IPS DF 19.7 (cell line): ENCODE results near the gene EXT2.
A peak's percentile ranks its signal among the peaks of the same experiment; 100 is the strongest.

Experiments used
- DNase-seq: peaks from one replicate; pipeline ENCODE4 v3.0.0-alpha.2; 2013; ENCODE audit warnings: low read depth, low spot score

Gene EXT2

DNA sequence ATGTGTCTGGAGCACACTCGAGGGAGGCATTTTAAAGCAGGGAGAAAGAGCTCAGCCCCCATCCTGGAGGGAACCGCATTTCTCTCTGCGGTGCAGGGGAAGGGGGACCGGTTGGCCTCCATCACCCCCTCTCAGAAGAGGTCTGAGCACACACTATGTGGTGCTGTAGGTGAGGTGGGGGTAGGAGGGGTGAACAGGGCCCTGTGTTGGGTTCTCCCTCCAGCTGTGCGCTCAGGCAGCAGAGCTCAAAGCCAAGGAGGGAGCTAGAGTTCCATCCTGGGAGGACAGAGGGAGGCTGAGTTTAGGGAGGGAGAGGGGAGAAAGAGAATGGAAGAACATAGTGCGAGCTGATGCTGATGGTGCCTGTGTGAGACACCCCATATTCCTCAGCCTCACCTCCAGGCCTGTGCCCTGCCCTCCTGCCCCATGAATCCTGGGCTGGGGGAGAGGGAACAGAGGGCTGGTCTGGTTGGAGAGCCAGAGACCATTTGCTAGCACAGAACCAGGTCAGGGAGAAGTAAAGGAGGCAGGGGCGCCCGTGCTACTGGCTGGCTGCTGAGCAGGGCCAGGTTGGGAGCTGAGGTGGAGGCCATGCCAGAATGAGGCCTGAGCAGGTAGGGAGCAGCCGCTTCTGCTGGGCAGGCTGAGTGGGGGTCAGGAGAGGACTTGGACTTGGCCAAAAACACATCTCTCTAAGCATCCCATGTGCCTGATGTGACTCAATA lies 170.7 kb downstream of the EXT2 start:
- DNase-seq: peak; percentile 15

DNA sequence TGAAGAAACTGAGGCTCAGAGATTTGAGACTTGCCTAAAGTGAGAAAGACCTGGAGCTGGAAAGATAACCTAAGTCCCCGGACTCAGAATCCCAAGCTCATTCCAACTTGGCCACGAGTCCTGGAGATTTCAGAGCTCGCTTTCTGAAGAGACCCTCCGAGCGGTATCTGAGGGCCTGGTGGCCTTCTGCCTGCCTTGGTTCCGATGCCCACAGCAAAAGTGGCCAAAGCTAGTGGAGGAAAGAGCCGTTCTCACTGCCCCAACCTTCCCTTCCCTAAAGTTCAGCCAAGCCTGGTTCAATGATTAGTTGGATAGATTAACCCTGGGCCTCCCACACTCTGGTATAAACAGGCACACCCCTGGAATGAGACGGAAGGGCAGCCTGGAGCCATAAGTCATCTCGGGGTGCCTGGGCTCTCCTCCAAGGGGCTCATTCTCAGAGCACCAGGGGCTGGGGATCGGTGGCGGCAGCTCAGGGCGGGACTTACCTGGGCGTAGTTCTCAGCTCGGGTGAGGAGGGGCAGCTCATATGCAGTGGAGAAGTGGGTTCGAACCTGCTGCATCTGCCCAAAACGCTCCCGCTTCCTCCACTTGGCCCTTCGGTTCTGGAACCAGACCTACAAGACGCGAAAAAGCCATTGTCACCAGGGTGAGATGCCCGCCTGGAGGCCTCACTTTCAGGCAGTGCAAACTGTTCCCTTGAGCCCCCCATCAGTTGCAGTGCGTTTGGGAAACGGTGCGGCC lies 171.7 kb downstream of the EXT2 start:
- DNase-seq: no peak

DNA sequence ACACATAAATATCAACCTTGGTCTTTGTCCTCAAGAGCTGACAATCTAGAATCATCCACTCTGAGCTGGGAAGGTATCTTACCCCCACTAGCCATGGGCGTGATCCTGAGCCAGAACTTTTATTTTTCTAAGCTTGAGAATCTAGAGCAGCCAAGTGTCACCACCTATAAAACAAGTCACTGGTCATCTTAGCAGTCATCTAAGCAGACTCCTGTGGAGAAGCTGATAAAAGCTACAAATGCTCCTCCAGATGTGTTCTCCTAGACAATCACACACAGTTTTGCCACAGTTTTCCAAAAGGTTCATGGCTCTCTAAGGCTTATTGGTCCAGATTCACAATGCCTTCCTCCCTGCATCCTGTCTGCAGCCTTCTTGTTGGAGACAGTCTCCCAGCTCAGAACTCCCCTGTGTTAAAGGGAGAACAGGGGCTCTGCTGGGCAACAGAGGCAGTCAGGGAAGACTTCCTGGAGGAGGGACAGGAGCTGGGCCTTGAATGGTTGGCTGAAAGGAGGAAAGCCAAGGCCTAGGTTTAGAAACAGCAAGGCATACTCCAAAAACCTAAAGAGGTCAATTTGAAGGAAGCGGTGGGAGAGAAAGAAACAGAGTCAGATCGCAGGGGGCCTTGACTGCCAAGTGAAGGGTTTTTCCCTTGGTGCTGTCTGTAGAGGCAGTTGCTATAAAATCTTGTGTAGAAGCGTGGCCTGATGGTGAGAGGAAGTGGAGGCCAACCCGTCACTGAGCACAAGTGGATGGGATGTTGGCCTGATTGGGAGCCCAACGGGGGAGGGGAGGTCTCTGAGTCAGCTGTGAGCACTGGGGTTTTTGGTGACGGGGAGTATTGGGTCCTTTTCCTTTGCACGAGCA lies 172.5 kb downstream of the EXT2 start:
- no peak for DNase-seq

DNA sequence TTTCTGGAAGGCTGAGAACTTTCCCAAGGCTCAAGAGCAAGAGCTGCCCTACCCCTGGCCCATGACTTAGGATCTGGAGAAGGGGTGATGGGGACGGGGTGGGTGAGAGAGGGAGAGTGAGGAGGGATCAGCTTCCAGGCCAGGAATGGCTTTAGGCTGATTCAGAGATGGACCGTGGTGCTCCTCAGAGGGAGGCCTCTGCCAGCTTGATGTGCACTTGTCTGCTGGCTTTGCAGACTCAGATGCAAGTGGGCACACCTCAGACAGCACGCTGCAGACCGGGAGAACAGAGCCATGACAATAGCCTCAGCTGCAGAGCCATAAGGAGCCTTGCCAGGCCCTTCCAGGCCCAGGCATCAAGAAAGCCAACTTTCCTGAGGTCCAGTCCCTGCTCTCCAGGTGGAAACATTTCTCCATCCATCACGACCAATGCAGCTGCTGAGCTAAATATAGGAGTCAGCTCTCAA lies 173.2 kb downstream of the EXT2 start:
- DNase-seq: no peak

DNA sequence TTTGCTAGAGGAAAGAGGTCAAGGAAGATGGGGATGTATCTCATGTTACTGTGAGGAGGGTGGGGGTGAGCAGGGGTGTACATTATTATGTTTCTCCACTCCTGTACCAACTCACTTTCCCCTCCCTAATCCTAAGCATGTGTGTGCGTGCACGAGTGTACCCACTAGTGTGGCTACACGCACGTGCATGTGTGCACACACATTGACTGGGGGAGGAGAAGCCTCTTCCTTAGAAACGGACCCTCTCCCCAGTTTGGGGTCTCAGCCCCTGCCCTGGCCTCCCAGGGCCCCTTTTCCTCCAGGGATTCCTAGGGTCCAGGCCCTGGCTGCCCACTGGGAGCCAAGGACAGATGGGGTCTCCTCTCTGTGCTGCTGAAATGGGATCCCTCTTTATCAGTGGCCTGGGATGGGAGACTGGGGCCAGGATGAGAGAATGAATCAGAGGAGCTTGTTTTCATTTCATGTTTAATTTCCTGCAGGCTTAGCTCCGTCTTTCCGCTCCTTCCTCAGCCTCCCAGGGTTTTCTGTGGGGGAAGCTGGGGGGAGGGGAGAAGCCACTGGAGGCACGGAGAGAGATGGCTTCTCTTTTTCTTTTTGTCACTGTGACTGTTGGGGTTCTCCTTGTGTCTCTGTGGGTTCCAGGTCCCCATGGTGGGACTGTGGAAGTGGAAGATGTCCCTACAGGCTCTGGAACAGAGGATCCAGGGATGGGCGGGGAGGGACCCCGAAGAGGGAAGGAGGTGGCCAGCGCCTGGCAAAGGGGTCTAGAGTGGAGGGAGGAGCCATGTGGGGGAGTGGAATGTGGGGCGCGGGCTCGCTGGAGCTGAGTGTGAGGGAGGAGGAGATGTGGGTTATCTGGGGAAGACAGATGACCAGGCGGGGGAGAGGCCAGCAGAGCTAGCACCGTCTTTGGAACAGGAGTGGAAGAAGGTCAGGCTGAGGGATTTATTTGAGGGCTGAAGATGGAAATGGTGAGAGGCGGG lies 174.2 kb downstream of the EXT2 start:
- no peak for DNase-seq

DNA sequence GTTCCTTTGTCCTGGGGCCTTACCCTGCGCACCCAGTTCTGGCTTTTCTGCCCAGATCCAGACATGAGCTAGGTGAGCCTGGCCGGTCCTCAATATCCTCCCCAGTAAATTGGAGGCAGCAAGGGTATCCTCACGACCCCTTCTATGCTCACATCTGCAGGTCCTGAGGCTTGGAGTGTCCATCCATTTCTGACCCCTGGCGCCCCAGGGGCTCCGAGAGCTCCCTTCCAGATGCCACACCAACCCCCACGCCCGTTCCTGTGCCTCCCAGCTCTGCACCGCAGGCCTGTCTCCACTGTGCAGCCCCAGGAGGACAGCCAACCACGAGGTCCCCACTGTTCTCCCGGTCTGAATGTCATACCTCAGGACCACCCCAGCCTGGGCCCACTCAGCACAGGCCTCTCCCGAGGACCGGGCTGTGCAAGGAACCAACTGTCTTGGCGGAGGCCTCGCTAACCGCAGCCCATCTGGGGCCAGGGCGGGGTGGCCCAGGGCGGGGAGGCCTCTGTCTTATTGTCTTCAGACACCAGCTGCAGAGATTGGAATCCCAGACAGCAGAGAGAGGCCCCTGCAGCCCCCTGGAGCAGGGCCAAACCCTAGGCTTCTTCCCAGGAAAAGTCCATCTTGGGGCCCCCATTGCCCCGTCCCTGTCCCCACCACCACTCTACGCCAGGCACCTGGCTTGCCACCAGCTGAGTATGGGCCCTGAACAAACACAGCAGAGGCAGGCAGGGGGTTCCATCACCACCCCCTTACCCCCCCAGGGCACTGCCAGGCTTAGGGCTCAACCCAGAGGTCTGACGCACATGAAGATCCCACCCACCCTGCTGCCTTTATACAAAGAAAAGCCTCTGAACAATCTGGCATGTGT lies 175.2 kb downstream of the EXT2 start:
- no peak for DNase-seq

DNA sequence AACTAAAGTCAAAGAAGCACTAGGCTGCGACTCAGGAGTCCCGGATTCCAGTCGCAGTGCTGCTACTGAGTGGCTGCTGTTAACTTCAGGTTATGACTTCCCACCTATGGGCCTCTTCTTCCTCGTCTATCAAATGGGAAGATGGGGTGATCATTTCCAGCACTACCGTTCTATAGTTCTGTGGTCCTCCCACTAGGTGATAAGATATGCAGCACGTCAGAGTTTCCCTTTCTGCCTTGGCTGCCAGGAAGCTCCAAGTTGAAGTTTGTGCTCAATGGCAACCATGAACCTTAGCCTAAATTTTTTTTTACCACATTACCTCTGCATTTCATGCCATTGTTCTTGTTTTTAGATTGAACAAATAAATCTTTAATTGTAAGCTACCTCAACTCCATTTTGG lies 175.8 kb downstream of the EXT2 start:
- DNase-seq: no peak

DNA sequence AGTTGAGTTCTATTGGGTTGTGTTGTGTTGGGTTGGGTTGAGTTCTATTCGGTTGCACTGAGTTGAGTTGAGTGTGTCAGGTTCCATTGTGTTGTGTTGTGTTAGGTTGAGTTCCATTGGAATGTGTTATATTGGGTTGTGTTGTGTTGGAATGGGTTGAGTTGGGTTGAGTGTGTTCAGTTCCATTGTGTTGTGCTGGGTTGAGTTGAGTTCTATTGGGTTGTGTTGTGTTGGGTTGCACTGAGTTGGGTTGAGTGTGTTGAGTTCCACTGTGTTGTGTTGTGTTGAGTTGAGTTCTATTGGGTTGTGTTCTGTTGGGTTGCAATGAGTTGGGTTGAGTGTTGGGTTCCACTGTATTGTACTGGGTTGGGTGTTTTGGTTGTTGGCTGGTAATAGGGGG lies 178.9 kb downstream of the EXT2 start:
- DNase-seq: no peak

DNA sequence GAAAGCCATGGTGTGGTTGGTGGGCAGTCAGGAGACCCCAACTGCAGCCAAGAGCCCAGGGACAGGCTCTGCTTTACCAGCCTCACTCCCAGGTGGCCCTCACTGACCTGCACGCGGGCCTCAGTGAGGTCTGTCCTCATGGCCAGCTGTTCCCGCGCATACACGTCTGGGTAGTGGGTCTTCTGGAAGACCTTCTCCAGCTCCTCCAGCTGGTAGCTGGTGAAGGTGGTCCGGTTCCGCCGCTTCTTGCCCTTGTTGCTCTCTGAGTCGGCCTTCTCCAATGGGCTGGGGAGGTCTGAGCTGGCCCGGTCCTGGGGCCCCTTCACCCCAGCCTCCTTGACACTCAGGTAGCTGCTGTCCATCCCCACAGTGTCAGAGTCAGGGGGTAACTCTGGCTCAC lies 179.8 kb downstream of the EXT2 start:
- DNase-seq: no peak

DNA sequence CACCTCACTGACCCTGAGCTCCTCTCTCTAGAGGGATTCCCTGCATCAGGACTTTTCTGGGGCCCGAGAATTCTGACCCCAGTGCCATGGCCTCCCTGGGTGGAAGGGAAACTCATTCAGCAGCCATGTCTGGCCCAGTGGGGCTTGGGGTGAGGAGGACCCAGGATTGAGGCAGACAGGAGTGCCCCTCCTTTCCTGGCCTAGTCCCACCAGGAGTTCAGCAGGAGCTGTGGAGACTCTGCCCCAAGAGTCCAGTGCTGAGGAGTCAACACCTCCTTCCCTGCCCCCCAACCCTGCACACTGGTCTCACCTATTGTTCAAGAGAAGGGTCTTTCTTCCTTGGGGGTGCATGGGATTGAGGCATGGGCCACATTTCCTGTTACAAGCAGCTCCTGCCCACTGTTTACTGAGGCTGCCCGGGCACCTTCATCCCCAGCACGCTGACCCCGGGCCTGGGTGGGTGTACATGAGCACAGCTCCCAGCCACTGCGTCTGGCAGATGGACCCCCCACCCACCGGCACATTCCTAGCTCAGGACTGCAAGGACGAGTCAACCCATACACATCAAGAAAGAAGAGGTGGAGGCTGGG lies 180.6 kb downstream of the EXT2 start:
- no peak for DNase-seq

DNA sequence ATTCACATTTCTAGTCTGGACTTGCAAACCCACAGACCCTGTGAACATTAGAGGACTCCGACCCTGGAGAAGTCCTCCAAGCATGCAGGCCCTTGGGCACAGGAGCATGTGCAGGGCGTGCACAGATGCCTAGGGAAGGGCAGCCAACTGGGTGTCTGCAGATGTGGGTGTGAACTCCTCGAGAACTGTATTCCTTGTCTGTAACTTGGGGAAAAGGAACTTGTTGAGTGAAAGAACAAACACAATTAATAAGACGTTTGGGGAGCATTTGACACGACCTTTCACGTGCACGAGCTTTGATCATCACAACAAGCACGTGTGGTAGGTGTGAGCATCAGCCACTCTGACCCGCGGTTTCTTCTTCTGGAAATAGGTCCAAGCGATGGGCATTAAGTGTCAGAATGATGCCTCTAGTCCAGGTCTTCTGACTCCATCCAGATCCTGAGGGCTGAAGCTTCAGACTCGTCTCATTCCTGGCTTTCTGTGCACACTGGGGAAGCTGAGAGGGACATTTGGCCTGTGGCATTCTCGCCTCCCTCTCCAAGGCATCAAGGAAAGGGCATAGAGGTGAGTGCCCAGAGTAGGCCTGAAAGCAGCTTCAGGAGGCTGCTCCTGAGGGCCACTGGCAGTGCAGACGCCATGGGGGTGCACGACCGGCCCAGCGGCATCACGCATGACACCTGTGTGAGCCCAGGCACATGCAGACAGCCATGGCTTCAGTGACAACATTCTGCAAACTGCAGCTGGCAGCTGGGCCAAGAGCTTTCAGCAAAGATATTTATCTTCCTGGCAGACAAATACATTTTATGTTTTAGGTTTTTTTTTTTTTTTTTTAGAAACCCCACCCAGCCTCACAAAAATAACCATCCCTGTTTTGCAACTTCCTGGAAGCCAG lies 182.0 kb downstream of the EXT2 start:
- DNase-seq: no peak

DNA sequence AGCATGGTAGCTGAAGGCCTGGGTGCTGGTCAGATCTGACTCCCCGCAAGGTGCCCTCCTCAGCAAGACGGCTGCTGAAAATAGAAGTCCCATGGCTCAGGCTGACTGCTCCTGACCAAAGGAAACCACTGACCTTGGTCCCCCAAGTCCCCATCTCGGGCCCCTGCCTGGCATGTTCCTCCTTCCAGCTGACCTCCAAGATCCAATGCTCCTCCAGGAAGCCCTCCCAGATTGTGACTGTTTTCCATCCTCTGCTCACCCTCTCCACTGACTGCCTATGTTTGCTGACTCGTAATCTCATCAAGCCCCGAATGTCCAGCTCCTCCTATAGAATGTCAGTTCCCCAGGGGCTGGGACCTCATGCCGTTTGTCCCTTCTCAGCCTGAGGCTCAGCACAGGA lies 184.0 kb downstream of the EXT2 start:
- DNase-seq: no peak

DNA sequence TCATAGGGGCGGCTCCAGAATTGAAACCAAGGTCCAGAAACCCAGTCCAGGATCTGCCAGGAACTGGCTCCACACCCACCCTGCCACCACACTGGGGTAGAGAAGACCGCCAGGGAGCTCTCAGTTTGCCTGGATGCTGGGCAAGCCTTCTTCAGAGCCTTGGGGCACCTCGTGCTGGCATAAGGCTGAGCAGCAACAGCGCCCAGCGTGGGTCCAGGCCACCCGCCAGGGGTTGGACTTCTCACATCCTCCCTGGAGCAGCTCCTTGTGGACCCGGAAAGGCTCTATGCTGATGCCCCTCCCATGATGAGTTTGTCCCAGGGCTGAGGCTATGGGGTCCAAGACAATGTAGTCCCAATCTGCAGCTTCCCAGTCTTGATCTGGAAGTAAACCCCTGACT lies 184.8 kb downstream of the EXT2 start:
- DNase-seq: no peak

DNA sequence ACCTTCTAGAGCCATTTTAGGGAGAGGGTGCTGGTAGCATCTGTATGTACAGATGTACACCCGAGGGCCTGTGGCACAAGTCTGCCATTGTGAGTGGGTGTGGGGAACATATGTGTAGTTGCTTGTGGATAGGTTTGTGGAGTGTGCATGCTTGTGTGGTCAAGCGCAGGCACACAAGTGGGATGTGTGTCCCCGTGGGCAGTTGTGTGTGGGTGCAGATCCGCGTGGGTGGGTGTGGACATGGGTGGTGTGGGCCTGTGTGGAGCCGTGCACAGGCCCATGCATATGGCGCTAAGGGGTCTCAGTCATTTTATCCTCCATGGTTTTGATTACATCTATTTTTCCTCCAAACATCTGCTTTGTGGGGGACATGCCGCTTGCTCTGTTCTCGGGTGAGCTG lies 185.7 kb downstream of the EXT2 start:
- no peak for DNase-seq

DNA sequence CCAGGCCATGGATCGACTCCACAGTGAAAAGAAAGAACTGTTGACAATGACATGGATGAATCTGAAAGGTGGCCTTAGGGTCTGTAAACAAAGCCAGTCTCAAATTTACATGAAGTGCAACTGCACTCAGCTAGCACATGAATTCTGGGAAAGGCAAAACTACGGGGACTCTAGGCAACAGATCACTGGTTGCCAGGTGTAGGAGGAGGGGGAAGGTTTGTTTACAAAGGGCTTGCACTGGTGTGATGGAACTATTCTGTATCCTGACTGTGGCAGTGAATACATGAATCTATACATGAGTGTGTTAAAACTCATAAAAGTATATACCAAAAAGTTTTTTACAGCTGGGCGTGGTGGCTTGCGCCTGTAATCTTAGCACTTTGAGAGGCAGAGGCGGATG lies 187.1 kb downstream of the EXT2 start:
- no peak for DNase-seq

DNA sequence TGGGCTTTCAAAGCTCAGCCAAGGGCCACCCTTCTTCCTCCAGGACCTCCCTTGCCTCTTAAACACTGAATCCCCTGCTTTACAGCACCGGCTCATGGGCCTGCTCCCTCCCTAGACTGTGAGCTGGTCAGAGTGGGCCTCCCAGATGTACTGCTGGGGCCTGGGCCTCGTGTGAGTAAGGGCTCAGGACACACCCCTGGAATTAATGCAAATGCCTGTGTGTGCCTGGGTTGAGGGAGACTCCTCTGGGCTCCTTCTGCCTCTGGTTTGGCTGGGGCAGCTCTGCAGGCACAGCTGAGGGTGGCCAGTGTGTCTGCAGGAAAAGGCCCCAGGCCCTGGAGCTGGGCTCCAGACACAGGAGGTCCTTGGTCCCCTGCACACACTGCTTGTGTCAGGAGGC lies 190.3 kb downstream of the EXT2 start:
- no peak for DNase-seq

DNA sequence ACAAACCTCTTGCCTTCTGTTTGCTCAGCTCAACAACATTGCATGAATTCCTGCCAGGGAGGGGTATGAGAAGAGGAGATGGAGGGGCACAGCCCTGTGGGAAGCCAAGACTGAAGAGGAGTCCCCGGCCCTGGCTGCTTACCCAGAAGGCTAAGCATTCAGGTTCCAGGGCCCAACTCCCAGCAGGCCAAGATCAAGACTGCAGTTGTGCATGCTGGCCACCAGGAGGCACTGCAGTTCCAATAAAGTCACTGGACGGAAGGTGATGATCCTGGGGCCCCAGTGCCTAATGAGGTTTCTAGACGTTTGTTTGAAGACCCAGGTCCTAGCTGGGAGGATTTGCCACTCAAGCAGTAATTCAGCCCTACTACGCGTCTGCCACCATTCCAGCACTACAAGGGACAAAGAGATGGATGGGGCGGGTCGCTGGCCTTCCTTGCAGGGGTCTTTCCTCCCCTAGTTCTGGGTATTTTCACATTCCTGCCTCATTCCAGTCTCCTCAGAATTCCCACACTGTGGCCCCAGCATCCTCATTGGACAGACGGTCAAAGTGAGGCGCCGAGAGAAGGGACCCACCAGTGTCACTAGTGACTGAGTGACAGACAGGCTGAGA lies 190.9 kb downstream of the EXT2 start:
- DNase-seq: no peak

DNA sequence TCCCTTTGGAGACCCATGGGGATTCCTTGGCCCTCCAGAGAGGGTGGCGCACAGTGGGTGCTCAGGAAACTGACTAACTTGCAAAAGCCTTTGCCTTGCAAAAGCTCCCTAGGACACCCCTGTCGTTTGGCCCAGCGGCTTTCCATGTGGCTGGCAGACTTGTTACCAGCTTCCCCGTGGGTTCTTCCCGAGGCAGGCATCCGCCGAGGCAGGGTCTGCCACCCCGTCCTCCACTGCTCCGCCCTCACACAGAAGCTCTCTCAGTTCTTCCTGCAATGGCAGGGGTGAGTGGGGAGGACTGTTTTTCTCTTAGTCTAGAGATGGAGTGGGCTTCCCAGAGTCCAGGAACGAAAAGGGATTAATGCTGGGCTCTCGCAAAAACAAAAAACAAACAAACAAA lies 191.4 kb downstream of the EXT2 start:
- DNase-seq: no peak
